Gastroesophageal sphincter (tissue), 3 donors: ENCODE data around the gene SLMAP.

Experiments
- CTCF ChIP-seq, 4 experiments: fragments of 200-600 bp in 2 of 4; fragments of 450-650 bp in 2 of 4; sonication (generic) in 1 of 4; IDR thresholded peaks; one replicate each; pipeline ENCODE4 v1.5.1; 2017 to 2019; ENCODE audit warnings: antibody characterized with exemption in 4 of 4, mild to moderate bottlenecking in 2 of 4, moderate library complexity in 2 of 4
- EP300 ChIP-seq: sonication (generic); formaldehyde crosslinking; IDR thresholded peaks from one replicate; pipeline ENCODE4 v1.6.1; 2017; ENCODE audit warnings: antibody characterized with exemption, mild to moderate bottlenecking
- POLR2A ChIP-seq, 2 donors: fragments of 450-650 bp; IDR thresholded peaks; one replicate each; pipeline ENCODE4 v1.6.1; 2017; ENCODE audit warnings: antibody characterized with exemption in 2 of 2, mild to moderate bottlenecking in 2 of 2, moderate library complexity in 1 of 2
- POLR2AphosphoS5 ChIP-seq: sonication (generic); formaldehyde crosslinking; IDR thresholded peaks from one replicate; pipeline ENCODE4 v1.6.1; 2017; ENCODE audit warnings: antibody characterized with exemption

DNA sequence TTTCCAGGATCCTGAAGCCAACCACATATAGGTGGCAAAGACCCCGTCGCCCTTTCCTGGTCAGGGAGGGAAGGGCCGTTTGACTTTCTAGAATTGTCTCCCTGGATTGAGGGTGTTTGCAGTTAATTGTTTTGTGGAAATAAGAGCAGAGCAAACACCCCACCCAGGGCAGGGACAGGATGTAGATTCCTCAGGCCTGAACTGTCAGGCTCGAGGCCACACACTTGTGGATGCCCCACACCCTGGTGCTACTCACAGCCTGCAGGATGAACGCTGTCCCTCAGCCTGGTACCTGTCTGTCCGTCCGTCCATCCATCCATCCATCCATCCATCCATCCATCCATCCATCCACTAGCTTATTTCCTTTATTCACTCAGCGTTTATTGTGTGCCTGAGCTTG is 222.2 kb downstream of the SLMAP start:
- TF ChIP-seq POLR2A (IDR thresholded peaks at IDR 0.05) (no peak), CTCF (IDR thresholded peaks at IDR 0.05) (no peak), EP300 (no peak), POLR2AphosphoS5 (no peak)
